Pancreas (tissue), 10 donors: ENCODE measurements around the gene PGLYRP3. TPM values are rescaled to one million over a fixed set of nuclear protein-coding genes. Genes with fewer than 3 reads are reported as not detected.

Source experiments
- ATAC-seq, 4 donors: fragments of 200-7000 bp; cut with Tn5 transposase; one replicate each; pipeline versions ENCODE4 v1.8.0 to v1.9.1; 2020; ENCODE audit warnings: mild to moderate bottlenecking in 4 of 4, moderate library complexity in 4 of 4
- DNase-seq, 6 donors: peaks; one replicate each; pipeline ENCODE4 v3.0.0-alpha.2; 2020
- FAIRE-seq: peaks from 2 replicates; lab custom pipeline; 2012; peaks lifted over from hg19 to GRCh38; lab: Jason Lieb, UNC
- H3K27ac ChIP-seq, 4 donors: fragments of 200-600 bp; sonication (generic); 1 replicate in 3 of 4; 2 replicates in 1 of 4; pipeline versions ENCODE4 v1.5.0 to v1.8.0; 2020
- H3K27me3 ChIP-seq, 4 donors: fragments of 200-600 bp; one replicate each; pipeline ENCODE4 v1.8.0; 2021
- H3K36me3 ChIP-seq, 3 donors: fragments of 200-600 bp; sonication (generic) in 1 of 3; one replicate each; pipeline versions ENCODE4 v1.5.0 to v1.8.0; 2020 to 2021
- H3K4me1 ChIP-seq, 3 donors: fragments of 200-600 bp; one replicate each; pipeline ENCODE4 v1.8.0; 2021
- H3K4me3 ChIP-seq, 4 donors: fragments of 200-600 bp; sonication (generic) in 2 of 4; one replicate each; pipeline versions ENCODE4 v1.5.0 to v1.8.0; 2020 to 2021
- H3K9me3 ChIP-seq, 4 donors: fragments of 200-600 bp; one replicate each; pipeline ENCODE4 v1.8.0; 2021
- WGBS, 2 donors: extraction: QIAGEN DNeasy Blood & Tissue Kit; methylation state at CpG; one replicate each; pipeline ENCODE4 v1.1.7; 2013; 5-methylcytosine and 5-hydroxymethylcytosine counted together
- intact Hi-C, 3 donors: fragments of 100-400 bp; cut with DNase I; formaldehyde crosslinking; loops; one replicate each; pipeline versions ENCODE4 v1.11.1 to v1.14.2; 2022
- polyA plus RNA-seq, 2 donors: library from polyadenylated mRNA; stranded (reverse); fragments of 200-250 nt; gene quantifications; one replicate each; pipeline ENCODE4 v1.2.3, GENCODE V29; 2013
- total RNA-seq, 6 donors: library from RNA; stranded (reverse); fragmentation: NEBNext Ultra II Directional in 4 of 6; extraction: Animal tissue kit (Norgen Biotek cat#: 25700) in 4 of 6; gene quantifications; one replicate each; pipeline versions ENCODE4 v1.2.1 to v1.2.4, GENCODE V29; 2021 to 2023
- TF ChIP-seq, protein P1 (sequence below), 4 donors: fragments of 200-600 bp; sonication (generic) in 3 of 4; IDR thresholded peaks; one replicate each; pipeline versions ENCODE4 v1.5.0 to v1.8.0; 2021; ENCODE audit warnings: antibody characterized with exemption in 4 of 4
- donor health status: healthy with polysubstance abuse.
- donor health status: DM: no; HTN: no; CAD: no; lungs with moderate emphysema.
- donor health status: DM: no; HTN: no; CAD: no.
- donor health status: control.
- donor health status: control.
- donor health status: Bipolar disorder and iron deficiency.
- donor health status: DM: yes; HTN: yes; CAD: no.
- donor health status: DM: no; HTN: no; CAD: no.
- donor health status: DM: no; HTN: no; CAD: no.
- donor health status: DM: yes; HTN: yes; CAD: no.

PGLYRP3 gene
- total and polyA plus RNA-seq, 8 donors: not detected

DNA sequence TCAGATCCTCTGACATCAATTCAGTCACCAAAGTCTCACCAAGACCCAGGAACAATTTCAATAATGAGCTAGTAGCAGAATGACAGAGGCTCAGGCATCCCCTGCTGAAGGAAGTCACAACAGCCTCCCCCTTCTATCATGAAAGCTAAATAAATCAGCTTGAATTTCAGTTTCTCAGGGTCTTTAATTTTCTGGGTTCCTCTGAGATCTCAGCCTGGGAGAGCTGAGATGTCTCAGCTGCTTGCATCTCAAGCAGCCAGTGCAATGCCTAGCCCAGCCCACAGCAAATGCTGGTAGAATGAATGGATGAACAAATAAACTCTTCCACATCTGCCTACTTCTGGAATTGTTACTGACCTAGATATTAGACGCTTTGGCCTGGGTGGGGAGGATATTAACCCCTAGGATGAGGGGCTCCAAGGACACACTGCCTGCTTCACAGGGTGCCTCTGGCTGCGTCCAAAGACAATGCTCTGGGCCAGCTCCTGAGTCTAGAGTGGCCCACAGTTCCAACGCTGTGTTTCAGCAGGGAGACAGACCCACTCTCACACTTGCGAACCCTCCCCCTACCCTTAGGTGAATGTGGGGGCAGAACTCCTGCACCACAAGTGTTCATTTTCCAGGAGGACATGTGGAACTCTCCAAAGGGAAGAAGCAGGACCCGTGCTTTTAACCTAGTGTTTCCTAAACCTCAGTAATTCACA is 64.4 kb downstream of the PGLYRP3 start:
- TF ChIP-seq, protein P1, sequence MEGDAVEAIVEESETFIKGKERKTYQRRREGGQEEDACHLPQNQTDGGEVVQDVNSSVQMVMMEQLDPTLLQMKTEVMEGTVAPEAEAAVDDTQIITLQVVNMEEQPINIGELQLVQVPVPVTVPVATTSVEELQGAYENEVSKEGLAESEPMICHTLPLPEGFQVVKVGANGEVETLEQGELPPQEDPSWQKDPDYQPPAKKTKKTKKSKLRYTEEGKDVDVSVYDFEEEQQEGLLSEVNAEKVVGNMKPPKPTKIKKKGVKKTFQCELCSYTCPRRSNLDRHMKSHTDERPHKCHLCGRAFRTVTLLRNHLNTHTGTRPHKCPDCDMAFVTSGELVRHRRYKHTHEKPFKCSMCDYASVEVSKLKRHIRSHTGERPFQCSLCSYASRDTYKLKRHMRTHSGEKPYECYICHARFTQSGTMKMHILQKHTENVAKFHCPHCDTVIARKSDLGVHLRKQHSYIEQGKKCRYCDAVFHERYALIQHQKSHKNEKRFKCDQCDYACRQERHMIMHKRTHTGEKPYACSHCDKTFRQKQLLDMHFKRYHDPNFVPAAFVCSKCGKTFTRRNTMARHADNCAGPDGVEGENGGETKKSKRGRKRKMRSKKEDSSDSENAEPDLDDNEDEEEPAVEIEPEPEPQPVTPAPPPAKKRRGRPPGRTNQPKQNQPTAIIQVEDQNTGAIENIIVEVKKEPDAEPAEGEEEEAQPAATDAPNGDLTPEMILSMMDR (IDR thresholded peaks at IDR 0.05): no peak
- no peak for DNase-seq
- intact Hi-C loops: no loop called here
- Histone ChIP-seq H3K36me3 (no peaks in the 10 kb centered on the region), H3K4me1 (no peaks in the 10 kb centered on the region), H3K27me3 (no peaks in the 10 kb centered on the region), H3K4me3 (no peak overlapping the region), H3K9me3 (no peaks in the 10 kb centered on the region), H3K27ac (no peak overlapping the region)
- 51 to 55% methylated on average over 5 of the region's 5 CpGs for WGBS, 2 donors
- no peak for ATAC-seq
- no peak for FAIRE-seq

Other genes starting within 250 kb of the PGLYRP3 start
- gene SPRR2B, start 241.3 kb downstream of the PGLYRP3 start, total RNA-seq: not detected
- not detected for gene SPRR2B, start 241.3 kb downstream of the PGLYRP3 start, polyA plus RNA-seq
- gene SPRR2E, start 218.4 kb downstream of the PGLYRP3 start, total RNA-seq: not detected
- under 1 TPM in 1 of 2 donors, not detected in 1; 0.26 TPM for gene SPRR2E, start 218.4 kb downstream of the PGLYRP3 start, polyA plus RNA-seq
- gene SPRR2F, start 199.4 kb downstream of the PGLYRP3 start, total RNA-seq: under 1 TPM in 1 of 6 donors, not detected in 5; 0.35 TPM
- gene SPRR2F, start 199.4 kb downstream of the PGLYRP3 start, polyA plus RNA-seq: not detected
- gene SPRR2G, start 162.1 kb downstream of the PGLYRP3 start, total RNA-seq: not detected
- not detected for gene SPRR2G, start 162.1 kb downstream of the PGLYRP3 start, polyA plus RNA-seq
- gene LELP1, start 109.5 kb downstream of the PGLYRP3 start, total RNA-seq: not detected
- gene LELP1, start 109.5 kb downstream of the PGLYRP3 start, polyA plus RNA-seq: not detected
- not detected for gene PRR9, start 95.4 kb downstream of the PGLYRP3 start, total RNA-seq
- gene PRR9, start 95.4 kb downstream of the PGLYRP3 start, polyA plus RNA-seq: not detected
- gene LORICRIN, start 53.3 kb downstream of the PGLYRP3 start, total RNA-seq: not detected
- gene LORICRIN, start 53.3 kb downstream of the PGLYRP3 start, polyA plus RNA-seq: not detected
- gene PGLYRP4, start 35.9 kb upstream of the PGLYRP3 start, total RNA-seq: under 1 TPM in 1 of 6 donors, not detected in 5; 0.37 TPM
- not detected for gene PGLYRP4, start 35.9 kb upstream of the PGLYRP3 start, polyA plus RNA-seq
- gene S100A9, start 44.9 kb upstream of the PGLYRP3 start, total RNA-seq: 10 to 100 TPM in 3 of 6 donors, 1 to 10 TPM in 3; 3.9 to 49.0 (median 21.2) TPM
- 10 to 100 TPM; 51.4 to 79.6 TPM for gene S100A9, start 44.9 kb upstream of the PGLYRP3 start, polyA plus RNA-seq
- gene S100A12, start 62.7 kb upstream of the PGLYRP3 start, total RNA-seq: 1 to 10 TPM in 3 of 6 donors, under 1 TPM in 2, not detected in 1; 0.44 to 3.3 (median 1.1) TPM
- 1 to 10 TPM; 2.6 to 5.2 TPM for gene S100A12, start 62.7 kb upstream of the PGLYRP3 start, polyA plus RNA-seq
- gene S100A8, start 78.1 kb upstream of the PGLYRP3 start, total RNA-seq: 10 to 100 TPM in 3 of 6 donors, 1 to 10 TPM in 3; 2.0 to 36.1 (median 12.1) TPM
- gene S100A8, start 78.1 kb upstream of the PGLYRP3 start, polyA plus RNA-seq: 10 to 100 TPM; 26.1 to 41.9 TPM
- gene S100A7A, start 103.6 kb upstream of the PGLYRP3 start, total RNA-seq: not detected
- not detected for gene S100A7A, start 103.6 kb upstream of the PGLYRP3 start, polyA plus RNA-seq
- gene S100A7, start 147.7 kb upstream of the PGLYRP3 start, total RNA-seq: not detected
- gene S100A7, start 147.7 kb upstream of the PGLYRP3 start, polyA plus RNA-seq: not detected
- gene S100A6, start 223.0 kb upstream of the PGLYRP3 start, total RNA-seq: 100 to 1,000 TPM in 2 of 6 donors, 10 to 100 TPM in 4; 21.4 to 264 (median 61.8) TPM
- gene S100A6, start 223.0 kb upstream of the PGLYRP3 start, polyA plus RNA-seq: 100 to 1,000 TPM; 304 to 495 TPM
- gene S100A5, start 228.0 kb upstream of the PGLYRP3 start, total RNA-seq: not detected
- not detected for gene S100A5, start 228.0 kb upstream of the PGLYRP3 start, polyA plus RNA-seq
- 10 to 100 TPM in 4 of 6 donors, 1 to 10 TPM in 2; 5.0 to 40.9 (median 24.4) TPM for gene S100A4, start 232.9 kb upstream of the PGLYRP3 start, total RNA-seq
- gene S100A4, start 232.9 kb upstream of the PGLYRP3 start, polyA plus RNA-seq: 100 to 1,000 TPM in 1 of 2 donors, 10 to 100 TPM in 1; 88.6 to 149 TPM
- under 1 TPM in 3 of 6 donors, not detected in 3; 0.20 to 0.70 (median 0.66) TPM for gene S100A3, start 236.3 kb upstream of the PGLYRP3 start, total RNA-seq
- 1 to 10 TPM in 1 of 2 donors, under 1 TPM in 1; 0.38 to 1.1 TPM for gene S100A3, start 236.3 kb upstream of the PGLYRP3 start, polyA plus RNA-seq